Sciatic nerve (tissue), 2 donors: Measurements from ENCODE around the gene TRDMT1. TPM values are rescaled to one million over a fixed set of nuclear protein-coding genes. Genes with fewer than 3 reads are reported as not detected.
A peak's percentile ranks its signal among the peaks of the same experiment; 100 is the strongest.

Source experiments
- ATAC-seq: fragments of 200-7000 bp; cut with Tn5 transposase; one replicate; pipeline ENCODE4 v1.9.1; 2020; ENCODE audit warnings: mild to moderate bottlenecking, moderate library complexity
- DNase-seq: peaks from one replicate; pipeline ENCODE4 v3.0.0-alpha.2; 2020; ENCODE audit warnings: low spot score
- intact Hi-C: fragments of 100-400 bp; cut with DNase I; formaldehyde crosslinking; loops from one replicate; pipeline ENCODE4 v1.14.2; 2022
- total RNA-seq: library from RNA; stranded (reverse); fragmentation: NEBNext Ultra II Directional; extraction: Animal tissue kit (Norgen Biotek cat#: 25700); gene quantifications from one replicate; pipeline ENCODE4 v1.2.1, GENCODE V29; 2021
- donor health status: DM: no; HTN: no; CAD: no.
- donor health status: DM: no; HTN: no; CAD: no.

Gene TRDMT1
- total RNA-seq, 1 donor from 2014 or later: 13.2 TPM

DNA sequence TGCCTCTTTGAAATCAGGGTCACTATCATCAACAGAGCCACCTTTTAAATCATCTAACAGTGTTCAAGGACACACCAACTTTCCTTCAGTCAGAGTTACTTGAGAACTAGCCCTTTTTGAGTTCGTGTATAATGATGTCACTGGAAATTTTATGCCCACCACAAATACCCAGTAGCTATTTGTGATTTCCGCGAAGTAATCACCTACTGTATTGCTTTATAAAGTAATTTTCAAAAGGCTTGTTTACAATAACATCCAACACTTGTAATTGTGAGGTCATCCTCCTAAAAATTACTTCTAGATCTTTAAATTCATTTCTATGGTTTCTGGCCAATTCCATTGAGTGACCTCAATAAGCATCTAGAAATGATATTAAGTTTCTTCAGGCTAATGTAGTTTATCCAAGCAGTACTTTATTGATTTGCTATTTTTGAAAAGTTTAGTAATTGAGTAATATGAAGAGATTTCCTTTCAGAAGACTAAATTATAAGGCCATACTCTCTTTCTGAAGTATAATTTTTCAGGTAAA, 12.8 kb downstream of the TRDMT1 start:
- ATAC-seq (no peak), DNase-seq (no peak)
- intact Hi-C loops: no loop called here

DNA sequence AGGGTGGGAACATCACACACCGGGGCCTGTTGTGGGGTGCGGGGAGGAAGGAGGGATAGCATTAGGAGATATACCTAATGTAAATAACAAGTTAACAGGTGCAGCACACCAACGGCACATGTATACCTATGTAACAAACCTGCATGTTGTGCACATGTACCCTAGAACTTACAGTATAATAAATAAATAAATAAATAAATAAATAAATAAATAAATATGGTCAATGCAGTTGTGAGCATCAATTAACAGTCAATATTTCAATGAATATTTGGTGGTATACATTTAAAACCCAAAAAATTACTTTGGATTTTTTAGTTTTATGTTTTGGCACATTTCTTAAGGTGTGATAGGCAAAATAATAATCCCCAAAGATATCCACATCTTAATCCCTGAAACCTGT, 15.6 kb downstream of the TRDMT1 start:
- intact Hi-C loops: no loop called here
- DNase-seq: no peak
- ATAC-seq: no peak

GRCh38 chr10:17183110-17183509, 18.4 kb downstream of the TRDMT1 start:
- intact Hi-C loops: no loop called here
- no peak for ATAC-seq
- DNase-seq: no peak

GRCh38 chr10:17181751-17182150, 19.7 kb downstream of the TRDMT1 start:
- DNase-seq: no peak
- intact Hi-C loops: no loop called here
- no peak for ATAC-seq

DNA sequence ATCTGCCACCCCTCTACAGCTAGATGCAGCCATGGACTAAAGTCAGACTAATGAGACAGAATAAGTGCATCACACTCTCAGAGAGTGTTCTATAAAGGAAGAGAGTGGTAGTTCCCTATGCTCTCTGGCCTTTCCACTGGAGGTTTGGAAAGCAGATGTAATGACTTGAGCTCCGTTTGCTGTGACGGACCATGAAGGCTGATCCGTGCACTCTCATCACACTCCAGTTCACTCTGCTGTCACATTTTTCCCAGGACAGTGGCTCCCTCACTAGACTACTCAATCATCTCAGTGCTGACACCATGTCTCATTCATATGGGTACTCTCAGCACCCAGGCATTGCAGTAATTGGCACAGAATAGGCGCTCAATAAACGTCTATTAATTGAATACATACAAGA, 20.4 kb downstream of the TRDMT1 start:
- no peak for ATAC-seq
- no peak for DNase-seq
- intact Hi-C loops: no loop called here

DNA sequence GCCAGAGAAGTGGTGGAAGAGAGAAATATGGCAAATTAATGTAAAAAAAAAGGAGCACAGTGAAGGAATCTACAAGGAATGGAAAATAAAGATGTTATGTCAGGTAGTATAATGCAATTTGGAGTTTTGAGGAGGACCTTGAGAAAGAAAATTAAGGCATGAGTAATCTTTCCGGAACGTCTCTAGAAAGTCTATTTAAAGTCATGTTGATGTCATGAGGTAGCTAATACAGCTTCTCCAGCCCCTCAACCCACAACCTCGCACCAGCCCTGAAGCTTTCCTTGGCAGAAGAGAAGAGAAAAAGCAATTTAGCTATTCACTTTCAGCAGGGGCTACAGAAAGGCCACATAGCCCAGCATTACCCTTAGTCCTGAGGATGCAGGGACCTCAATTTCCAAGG, 22.5 kb downstream of the TRDMT1 start:
- no peak for DNase-seq
- ATAC-seq: no peak
- intact Hi-C loops: no loop called here

DNA sequence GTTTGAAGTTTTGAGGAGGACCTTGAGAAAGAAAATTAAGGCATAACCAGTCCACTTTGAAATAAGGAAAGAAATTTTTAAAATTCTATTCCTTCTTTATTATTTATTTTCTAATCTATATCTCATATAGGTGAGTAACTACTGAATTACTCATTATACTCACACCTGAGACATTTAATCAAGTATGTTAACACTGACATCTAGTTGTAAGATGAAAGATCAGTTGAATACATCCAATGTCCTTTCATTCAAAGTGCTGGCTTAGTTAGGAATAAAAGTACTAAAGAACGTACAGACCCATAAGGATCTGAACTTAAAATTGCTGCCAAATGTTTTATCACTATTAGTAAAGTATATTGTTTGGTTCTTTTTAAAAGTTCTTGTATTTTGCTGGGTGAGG, 23.5 kb downstream of the TRDMT1 start:
- ATAC-seq (no peak), DNase-seq (no peak)
- intact Hi-C loops: no loop called here

- DNase-seq: no peak
- ATAC-seq: no peak
- intact Hi-C loops: no loop called here
These were observed 24.5 kb downstream of the TRDMT1 start for GRCh38 chr10:17177014-17177413.

GRCh38 chr10:17176091-17176490, 25.4 kb downstream of the TRDMT1 start:
- no peak for DNase-seq
- no peak for ATAC-seq
- intact Hi-C loops: no loop called here

DNA sequence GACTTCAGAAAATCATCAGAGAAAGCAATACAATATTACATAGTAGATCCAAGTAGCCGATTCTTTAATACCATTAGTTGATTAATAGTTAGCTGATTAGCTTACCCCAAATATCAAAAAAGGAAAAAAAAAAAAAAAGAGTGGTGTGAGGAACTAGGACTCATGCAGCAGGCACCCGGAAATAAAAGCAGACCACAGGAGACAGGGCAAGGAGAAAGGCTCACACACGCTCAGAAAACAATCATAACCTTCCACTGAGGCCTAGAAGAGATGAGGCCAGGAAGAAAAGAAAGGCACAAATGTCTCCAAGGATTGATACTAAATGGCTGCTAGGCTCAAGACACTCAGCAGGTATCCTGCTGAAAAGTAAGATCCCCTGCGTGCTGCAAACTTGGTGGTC, 25.9 kb downstream of the TRDMT1 start:
- no peak for DNase-seq
- ATAC-seq: peak; percentile 62
- intact Hi-C loops: no loop called here

DNA sequence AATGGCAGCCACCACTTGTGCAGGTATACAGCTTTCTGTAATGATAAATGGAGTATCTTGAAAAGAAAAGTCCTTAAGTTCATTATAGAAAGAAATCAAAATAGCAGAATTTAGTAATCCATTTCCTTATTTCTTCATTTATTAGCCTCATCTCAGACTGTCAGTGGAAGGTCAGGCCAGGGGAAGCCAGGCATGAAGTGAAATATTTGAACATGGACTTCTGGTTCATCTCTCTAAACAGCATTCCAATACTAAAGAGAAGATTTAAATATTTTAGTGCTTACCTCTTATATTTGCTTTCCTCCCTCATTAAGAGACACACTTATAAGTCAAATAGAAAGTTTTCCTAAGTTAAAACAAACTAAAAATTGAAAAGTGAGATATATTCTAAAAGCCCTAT, 26.8 kb downstream of the TRDMT1 start:
- ATAC-seq: no peak
- DNase-seq: no peak
- intact Hi-C loops: no loop called here

- ATAC-seq (no peak), DNase-seq (no peak)
- intact Hi-C loops: no loop called here
These were observed 30.3 kb downstream of the TRDMT1 start for GRCh38 chr10:17171141-17171641.

GRCh38 chr10:17169803-17170202, 31.7 kb downstream of the TRDMT1 start:
- ATAC-seq: no peak
- no peak for DNase-seq
- intact Hi-C loops: no loop called here

DNA sequence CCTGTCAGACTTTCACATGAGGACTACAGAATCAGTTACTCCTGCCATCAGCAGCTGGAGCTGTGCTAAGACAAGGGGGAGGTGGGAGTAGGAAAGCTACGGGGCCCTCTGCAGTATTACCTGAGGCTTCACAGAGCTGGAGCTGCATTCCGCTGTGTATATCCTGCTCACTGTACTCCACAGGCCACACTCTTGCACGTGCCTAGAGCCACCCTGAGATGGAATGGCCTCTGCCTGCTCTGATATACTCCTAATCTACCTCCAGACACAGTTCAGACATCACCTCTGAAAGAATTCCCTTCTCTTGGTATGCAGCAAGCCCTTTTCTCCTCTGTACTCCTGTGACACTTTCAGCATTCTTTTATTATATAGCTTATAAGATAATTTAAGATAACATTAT, 34.8 kb downstream of the TRDMT1 start:
- DNase-seq (no peak), ATAC-seq (no peak)
- intact Hi-C loops: no loop called here

DNA sequence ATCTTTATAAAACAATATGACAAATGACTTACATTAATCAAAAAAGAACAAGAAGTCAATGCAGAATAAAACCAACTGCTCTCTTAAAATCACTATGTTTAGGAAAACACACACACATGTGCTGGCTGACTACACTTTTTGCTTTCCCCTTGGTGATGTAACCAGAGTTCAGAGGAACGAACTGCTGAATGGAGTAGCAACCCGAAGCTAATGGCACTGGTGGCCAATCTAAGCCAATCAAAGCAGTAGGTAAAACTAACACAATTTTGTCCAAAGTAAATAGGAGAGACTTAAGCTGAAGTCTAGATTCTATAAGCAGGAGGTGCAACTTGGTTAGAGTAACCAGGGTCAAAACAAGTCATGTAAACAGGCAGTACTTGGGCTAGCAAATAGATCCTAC, 38.6 kb downstream of the TRDMT1 start:
- intact Hi-C loops: no loop called here
- no peak for DNase-seq
- no peak for ATAC-seq

GRCh38 chr10:17161775-17162174, 39.7 kb downstream of the TRDMT1 start:
- intact Hi-C loops: no loop called here
- no peak for ATAC-seq
- DNase-seq: no peak

DNA sequence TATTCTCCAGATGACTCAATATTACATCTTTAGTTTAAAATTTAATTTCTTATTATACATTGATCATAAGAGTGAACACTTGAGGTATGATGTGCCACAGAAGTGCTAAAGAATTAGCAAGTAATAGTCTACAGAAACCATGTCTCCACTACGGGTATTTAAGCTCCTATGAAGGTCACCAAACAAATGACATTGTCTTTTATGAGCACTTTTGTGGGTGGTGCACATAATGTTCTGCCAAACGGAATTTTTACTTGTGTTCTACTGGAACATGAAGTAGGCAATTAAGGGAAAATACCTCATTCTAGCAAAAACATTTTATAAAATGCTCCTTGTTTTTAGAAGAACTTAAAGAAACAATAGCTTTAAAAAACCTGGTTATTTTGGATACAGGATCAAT, 44.4 kb downstream of the TRDMT1 start:
- ATAC-seq: peak; percentile 46

DNA sequence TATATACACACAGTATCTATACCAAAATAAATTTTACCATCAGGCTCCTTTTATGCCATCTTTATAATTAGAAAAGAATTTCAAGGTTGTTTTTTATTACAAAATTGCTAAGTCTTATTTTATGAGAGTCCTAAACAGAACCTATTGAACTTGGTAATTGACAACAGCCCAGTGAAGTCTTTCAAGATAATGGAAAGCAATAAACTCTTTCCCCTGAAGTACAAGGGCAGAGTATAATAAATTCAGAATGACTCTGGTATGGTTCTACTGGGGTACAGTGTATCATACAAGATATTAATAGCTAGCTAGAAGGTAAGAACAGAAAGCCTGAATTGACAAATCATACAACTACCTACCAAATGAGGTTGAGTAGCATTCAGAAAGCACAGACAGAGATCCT, 45.6 kb downstream of the TRDMT1 start:
- intact Hi-C loops: no loop called here
- no peak for DNase-seq
- no peak for ATAC-seq

More for the DNA sequence above, 44.4 kb downstream of the TRDMT1 start:
- no peak for DNase-seq
- intact Hi-C loops: no loop called here

- ATAC-seq (no peak), DNase-seq (no peak)
- intact Hi-C loops: no loop called here
These were observed 47.4 kb downstream of the TRDMT1 start for GRCh38 chr10:17154116-17154515.

- ATAC-seq (no peak), DNase-seq (no peak)
- intact Hi-C loops: no loop called here
These were observed 48.2 kb downstream of the TRDMT1 start for GRCh38 chr10:17153321-17153720.

- intact Hi-C loops: no loop called here
- DNase-seq: no peak
- ATAC-seq: no peak
These were observed 49.8 kb downstream of the TRDMT1 start for GRCh38 chr10:17151716-17152115.
